Measurements from ENCODE around the gene KAT8. TPM values are rescaled to one million over a fixed set of nuclear protein-coding genes. Genes with fewer than 3 reads are reported as not detected.
"Not testable (repeated sequence)": the region's sequence is repeated elsewhere in the genome, so short reads cannot be mapped to it uniquely, and the experiment has no call there.

The KAT8 gene
- total RNA-seq, 1 experiment from 2014 or later = 42.0 TPM

GRCh38 chr16:31148281-31148728 lies 30.8 kb downstream of the KAT8 start:
- Mint-ChIP-seq H3K36me3 (ENCODE audit: insufficient read depth, unreplicated experiment) (no peaks in the 10 kb centered on the region), H3K27me3 (ENCODE audit: insufficient read depth, unreplicated experiment) (no peaks in the 10 kb centered on the region), H3K9me3 (ENCODE audit: unreplicated experiment) (no peaks in the 10 kb centered on the region), H3K4me1 (ENCODE audit: insufficient read depth, unreplicated experiment) (no peaks in the 10 kb centered on the region), H3K27ac (ENCODE audit: low read depth, unreplicated experiment) (no peak overlapping the region), H3K4me3 (ENCODE audit: unreplicated experiment) (no peak overlapping the region)
- intact Hi-C loops (cut with micrococcal nuclease) = no loop called here
- TF ChIP-seq, protein P1, sequence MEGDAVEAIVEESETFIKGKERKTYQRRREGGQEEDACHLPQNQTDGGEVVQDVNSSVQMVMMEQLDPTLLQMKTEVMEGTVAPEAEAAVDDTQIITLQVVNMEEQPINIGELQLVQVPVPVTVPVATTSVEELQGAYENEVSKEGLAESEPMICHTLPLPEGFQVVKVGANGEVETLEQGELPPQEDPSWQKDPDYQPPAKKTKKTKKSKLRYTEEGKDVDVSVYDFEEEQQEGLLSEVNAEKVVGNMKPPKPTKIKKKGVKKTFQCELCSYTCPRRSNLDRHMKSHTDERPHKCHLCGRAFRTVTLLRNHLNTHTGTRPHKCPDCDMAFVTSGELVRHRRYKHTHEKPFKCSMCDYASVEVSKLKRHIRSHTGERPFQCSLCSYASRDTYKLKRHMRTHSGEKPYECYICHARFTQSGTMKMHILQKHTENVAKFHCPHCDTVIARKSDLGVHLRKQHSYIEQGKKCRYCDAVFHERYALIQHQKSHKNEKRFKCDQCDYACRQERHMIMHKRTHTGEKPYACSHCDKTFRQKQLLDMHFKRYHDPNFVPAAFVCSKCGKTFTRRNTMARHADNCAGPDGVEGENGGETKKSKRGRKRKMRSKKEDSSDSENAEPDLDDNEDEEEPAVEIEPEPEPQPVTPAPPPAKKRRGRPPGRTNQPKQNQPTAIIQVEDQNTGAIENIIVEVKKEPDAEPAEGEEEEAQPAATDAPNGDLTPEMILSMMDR (IDR thresholded peaks at IDR 0.05; ENCODE audit: unreplicated experiment) = no peak
- ChIA-PET CTCF (interaction anchor here (0.6 kb wide), 2 partner anchors 8 to 9 kb away, joined by 3 read pairs; no protein-coding TSS in a partner anchor), POLR2A (interaction anchor here (0.6 kb wide), 1 partner anchor 226 kb away, joined by 3 read pairs; no protein-coding TSS in a partner anchor)
- no TSS peak for BruUV-seq (replicated peaks)
- no peak for DNase-seq (ENCODE audit: unreplicated experiment)

DNA sequence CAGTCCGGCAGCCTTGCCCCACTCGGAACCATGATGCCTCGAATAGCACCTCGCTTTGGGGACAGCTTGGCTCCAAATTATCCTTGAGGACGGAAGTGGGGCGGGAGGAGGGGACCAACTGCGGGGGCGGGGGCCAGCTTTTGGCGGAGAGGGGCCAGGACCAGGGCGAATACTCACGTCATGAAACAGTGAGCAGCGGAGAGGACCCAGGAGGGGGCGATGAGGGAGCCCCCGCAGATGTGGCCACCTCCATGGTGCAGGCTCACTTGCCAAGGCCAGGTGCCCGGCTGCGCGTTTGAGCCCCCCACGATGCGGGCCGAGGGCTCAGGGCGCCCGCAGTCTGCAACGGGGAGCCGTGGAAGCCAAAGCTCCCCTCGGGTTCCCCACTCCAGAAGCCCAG lies 31.4 kb downstream of the KAT8 start:
- no peak for DNase-seq (ENCODE audit: unreplicated experiment)
- ChIA-PET CTCF (interaction anchor here (0.6 to 1.0 kb wide), 2 partner anchors 8 to 167 kb away, joined by 3 read pairs; no protein-coding TSS in a partner anchor), POLR2A (no interaction called here)
- no peaks in the 10 kb centered on the region for H3K36me3 Mint-ChIP-seq (ENCODE audit: insufficient read depth, unreplicated experiment)
- no peak overlapping the region for H3K4me3 Mint-ChIP-seq (ENCODE audit: unreplicated experiment)
- no peak overlapping the region for H3K27ac Mint-ChIP-seq (ENCODE audit: low read depth, unreplicated experiment)
- TF ChIP-seq, protein P1 (IDR thresholded peaks at IDR 0.05; ENCODE audit: unreplicated experiment) = no peak
- no TSS peak for BruUV-seq (replicated peaks)
- no peaks in the 10 kb centered on the region for H3K9me3 Mint-ChIP-seq (ENCODE audit: unreplicated experiment)
- intact Hi-C loops (cut with micrococcal nuclease) = no loop called here
- no peaks in the 10 kb centered on the region for H3K27me3 Mint-ChIP-seq (ENCODE audit: insufficient read depth, unreplicated experiment)
- H3K4me1 Mint-ChIP-seq (ENCODE audit: insufficient read depth, unreplicated experiment) = no peaks in the 10 kb centered on the region

GRCh38 chr16:31149332-31149731 lies 31.9 kb downstream of the KAT8 start:
- ChIA-PET POLR2A (no interaction called here), CTCF (interaction anchor here (1.0 kb wide), 1 partner anchor 167 kb away, joined by 3 read pairs; no protein-coding TSS in a partner anchor)
- Mint-ChIP-seq H3K36me3 (ENCODE audit: insufficient read depth, unreplicated experiment) (no peaks in the 10 kb centered on the region), H3K9me3 (ENCODE audit: unreplicated experiment) (no peaks in the 10 kb centered on the region), H3K4me3 (ENCODE audit: unreplicated experiment) (no peak overlapping the region), H3K4me1 (ENCODE audit: insufficient read depth, unreplicated experiment) (no peaks in the 10 kb centered on the region), H3K27me3 (ENCODE audit: insufficient read depth, unreplicated experiment) (no peaks in the 10 kb centered on the region), H3K27ac (ENCODE audit: low read depth, unreplicated experiment) (no peak overlapping the region)
- no peak for DNase-seq (ENCODE audit: unreplicated experiment)
- TF ChIP-seq, protein P1 (IDR thresholded peaks at IDR 0.05; ENCODE audit: unreplicated experiment) = no peak
- intact Hi-C loops (cut with micrococcal nuclease) = no loop called here
- BruUV-seq (replicated peaks) = no TSS peak

GRCh38 chr16:31149894-31150890 lies 32.7 kb downstream of the KAT8 start, which contains the start of gene PRSS36:
TSS of gene PRSS36 (minus strand) at chr16:31150066. CDS start at chr16:31150035, 31 bp downstream.
- no TSS peak for BruUV-seq (replicated peaks)
- no peaks in the 10 kb centered on the region for H3K4me1 Mint-ChIP-seq (ENCODE audit: insufficient read depth, unreplicated experiment)
- no peaks in the 10 kb centered on the region for H3K36me3 Mint-ChIP-seq (ENCODE audit: insufficient read depth, unreplicated experiment)
- ChIA-PET CTCF (interaction anchor here (1.0 to 1.8 kb wide), 4 partner anchors 7 to 165 kb away, joined by 4 to 5 read pairs (median 4); partner anchors contain the start of gene HSD3B7), POLR2A (no interaction called here)
- intact Hi-C loops (cut with micrococcal nuclease) = no loop called here
- H3K27ac Mint-ChIP-seq (ENCODE audit: low read depth, unreplicated experiment) = no peak within 1 kb of the TSS
- TF ChIP-seq, protein P1 (IDR thresholded peaks at IDR 0.05; ENCODE audit: unreplicated experiment) = no peak
- H3K27me3 Mint-ChIP-seq (ENCODE audit: insufficient read depth, unreplicated experiment) = no peaks in the 10 kb centered on the region
- H3K9me3 Mint-ChIP-seq (ENCODE audit: unreplicated experiment) = no peaks in the 10 kb centered on the region
- DNase-seq (ENCODE audit: unreplicated experiment) = no peak
- H3K4me3 Mint-ChIP-seq (ENCODE audit: unreplicated experiment) = no peak within 1 kb of the TSS

DNA sequence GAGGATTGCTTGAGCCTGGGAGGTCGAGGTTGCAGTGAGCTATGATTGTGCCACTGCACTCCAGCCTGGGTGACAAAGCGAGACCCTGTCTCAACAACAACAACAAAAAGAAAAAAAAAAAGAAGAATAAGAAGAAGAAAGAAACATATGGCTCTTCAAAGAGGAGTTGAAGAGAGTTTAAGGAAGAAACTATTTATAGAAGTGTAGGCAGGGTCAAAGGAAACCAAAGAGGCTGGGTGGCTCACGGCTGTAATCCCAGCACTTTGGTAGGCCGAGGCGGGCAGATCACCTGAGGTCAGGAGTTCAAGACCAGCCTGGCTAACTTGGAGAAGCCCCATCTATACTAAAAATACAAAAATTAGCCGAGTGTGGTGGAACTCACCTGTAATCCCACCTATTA lies 33.5 kb downstream of the KAT8 start:
- POLR2A ChIA-PET; BruUV-seq (replicated peaks); H3K27me3 Mint-ChIP-seq (ENCODE audit: insufficient read depth, unreplicated experiment); H3K4me3 Mint-ChIP-seq (ENCODE audit: unreplicated experiment); H3K9me3 Mint-ChIP-seq (ENCODE audit: unreplicated experiment); H3K4me1 Mint-ChIP-seq (ENCODE audit: insufficient read depth, unreplicated experiment); H3K36me3 Mint-ChIP-seq (ENCODE audit: insufficient read depth, unreplicated experiment); intact Hi-C loops (cut with micrococcal nuclease); H3K27ac Mint-ChIP-seq (ENCODE audit: low read depth, unreplicated experiment); DNase-seq (ENCODE audit: unreplicated experiment): not testable (repeated sequence)
- CTCF ChIA-PET = interaction anchor here (1.0 to 1.8 kb wide), 4 partner anchors 8 to 166 kb away, joined by 4 to 5 read pairs (median 4); partner anchors contain the start of gene HSD3B7
